ENCODE measurements around the gene ASPG. TPM values are rescaled to one million over a fixed set of nuclear protein-coding genes. Genes with fewer than 3 reads are reported as not detected.

Gene ASPG
- polyA plus RNA-seq, 1 donor from 2014 or later = 0.16 TPM

GRCh38 chr14:104094056-104094708 is 8.7 kb downstream of the ASPG start:
- Histone ChIP-seq H3K4me2 (ENCODE audit: low read length) (no peak overlapping the region), H3K27ac (ENCODE audit: low read length) (no peak overlapping the region), H4K20me1 (ENCODE audit: insufficient read depth) (no peaks in the 10 kb centered on the region), H3F3A (ENCODE audit: insufficient read depth, low read length, poor library complexity, severe bottlenecking) (no peaks in the 10 kb centered on the region), H3K9ac (ENCODE audit: low read length) (no peak overlapping the region), H3K9me3 (ENCODE audit: low read length) (no peaks in the 10 kb centered on the region), H3K9me2 (ENCODE audit: insufficient read depth, low read length) (no peaks in the 10 kb centered on the region), H3K27me3 (ENCODE audit: insufficient read depth, low read depth, low read length) (no peaks in the 10 kb centered on the region), H3K4me3 (ENCODE audit: low read length) (no peak overlapping the region), H3K79me2 (replicated peaks; ENCODE audit: insufficient read depth, low read length) (no peaks in the 10 kb centered on the region), H3K36me3 (ENCODE audit: insufficient read depth, low read length) (no peaks in the 10 kb centered on the region), H2AFZ (ENCODE audit: low read depth, low read length) (no peak overlapping the region)
- TF ChIP-seq POLR2AphosphoS5 (IDR thresholded peaks at IDR 0.05) (no peak), REST (IDR thresholded peaks at IDR 0.05; ENCODE audit: borderline replicate concordance) (no peak), EP300 (conservative IDR thresholded peaks at IDR 0.05; ENCODE audit: poor library complexity, severe bottlenecking) (no peak), RAD21 (conservative IDR thresholded peaks at IDR 0.05) (no peak), MXI1 (conservative IDR thresholded peaks at IDR 0.05; ENCODE audit: poor library complexity, severe bottlenecking) (no peak), TAF1 (IDR thresholded peaks at IDR 0.05; ENCODE audit: low read depth) (no peak), EZH2 (IDR thresholded peaks at IDR 0.05; ENCODE audit: borderline replicate concordance, insufficient read depth, low read length, poor library complexity, severe bottlenecking) (no peak), SMC3 (conservative IDR thresholded peaks at IDR 0.05; ENCODE audit: poor library complexity) (no peak)
- TF ChIP-seq, protein P1, sequence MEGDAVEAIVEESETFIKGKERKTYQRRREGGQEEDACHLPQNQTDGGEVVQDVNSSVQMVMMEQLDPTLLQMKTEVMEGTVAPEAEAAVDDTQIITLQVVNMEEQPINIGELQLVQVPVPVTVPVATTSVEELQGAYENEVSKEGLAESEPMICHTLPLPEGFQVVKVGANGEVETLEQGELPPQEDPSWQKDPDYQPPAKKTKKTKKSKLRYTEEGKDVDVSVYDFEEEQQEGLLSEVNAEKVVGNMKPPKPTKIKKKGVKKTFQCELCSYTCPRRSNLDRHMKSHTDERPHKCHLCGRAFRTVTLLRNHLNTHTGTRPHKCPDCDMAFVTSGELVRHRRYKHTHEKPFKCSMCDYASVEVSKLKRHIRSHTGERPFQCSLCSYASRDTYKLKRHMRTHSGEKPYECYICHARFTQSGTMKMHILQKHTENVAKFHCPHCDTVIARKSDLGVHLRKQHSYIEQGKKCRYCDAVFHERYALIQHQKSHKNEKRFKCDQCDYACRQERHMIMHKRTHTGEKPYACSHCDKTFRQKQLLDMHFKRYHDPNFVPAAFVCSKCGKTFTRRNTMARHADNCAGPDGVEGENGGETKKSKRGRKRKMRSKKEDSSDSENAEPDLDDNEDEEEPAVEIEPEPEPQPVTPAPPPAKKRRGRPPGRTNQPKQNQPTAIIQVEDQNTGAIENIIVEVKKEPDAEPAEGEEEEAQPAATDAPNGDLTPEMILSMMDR (IDR thresholded peaks at IDR 0.05; ENCODE audit: poor library complexity, severe bottlenecking) = no peak

GRCh38 chr14:104094709-104095425 is 9.4 kb downstream of the ASPG start:
- H3K27ac ChIP-seq (ENCODE audit: low read length) = no peak overlapping the region
- no peak overlapping the region for H3K4me2 ChIP-seq (ENCODE audit: low read length)
- H3K9me2 ChIP-seq (ENCODE audit: insufficient read depth, low read length) = no peaks in the 10 kb centered on the region
- no peaks in the 10 kb centered on the region for H4K20me1 ChIP-seq (ENCODE audit: insufficient read depth)
- H3K4me3 ChIP-seq (ENCODE audit: low read length) = no peak overlapping the region
- H2AFZ ChIP-seq (ENCODE audit: low read depth, low read length) = no peak overlapping the region
- H3K27me3 ChIP-seq (ENCODE audit: insufficient read depth, low read depth, low read length) = no peaks in the 10 kb centered on the region
- no peak overlapping the region for H3K9ac ChIP-seq (ENCODE audit: low read length)
- H3K36me3 ChIP-seq (ENCODE audit: insufficient read depth, low read length) = no peaks in the 10 kb centered on the region
- TF ChIP-seq TAF1 (IDR thresholded peaks at IDR 0.05; ENCODE audit: low read depth) (no peak), EP300 (conservative IDR thresholded peaks at IDR 0.05; ENCODE audit: poor library complexity, severe bottlenecking) (no peak), RAD21 (conservative IDR thresholded peaks at IDR 0.05) (peak; percentile 58), SMC3 (conservative IDR thresholded peaks at IDR 0.05; ENCODE audit: poor library complexity) (peak; percentile 69), EZH2 (IDR thresholded peaks at IDR 0.05; ENCODE audit: borderline replicate concordance, insufficient read depth, low read length, poor library complexity, severe bottlenecking) (no peak), POLR2AphosphoS5 (IDR thresholded peaks at IDR 0.05) (no peak), REST (IDR thresholded peaks at IDR 0.05; ENCODE audit: borderline replicate concordance) (no peak), MXI1 (conservative IDR thresholded peaks at IDR 0.05; ENCODE audit: poor library complexity, severe bottlenecking) (no peak)
- TF ChIP-seq, protein P1 (IDR thresholded peaks at IDR 0.05; ENCODE audit: poor library complexity, severe bottlenecking) = peak; percentile 72
- H3K9me3 ChIP-seq (ENCODE audit: low read length) = no peaks in the 10 kb centered on the region
- no peaks in the 10 kb centered on the region for H3K79me2 ChIP-seq (replicated peaks; ENCODE audit: insufficient read depth, low read length)
- no peaks in the 10 kb centered on the region for H3F3A ChIP-seq (ENCODE audit: insufficient read depth, low read length, poor library complexity, severe bottlenecking)

All from neural cell (in vitro differentiated cells).